PC-3 (cell line): ENCODE data around the gene CHRNA9.

Experiments
- EZH2 ChIP-seq: fragments of 300-600 bp; sonication (generic); IDR thresholded peaks from one replicate; pipeline ENCODE4 v1.6.1; 2017; ENCODE audit warnings: antibody characterized with exemption, mild to moderate bottlenecking, low read length; ENCODE audit not compliant: unreplicated experiment
- TF ChIP-seq, protein P1 (sequence below): fragments of 300-600 bp; sonication (generic); conservative IDR thresholded peaks from 2 replicates; pipeline ENCODE4 v1.5.1; 2017; ENCODE audit warnings: antibody characterized with exemption, low read depth, mild to moderate bottlenecking, low read length

DNA sequence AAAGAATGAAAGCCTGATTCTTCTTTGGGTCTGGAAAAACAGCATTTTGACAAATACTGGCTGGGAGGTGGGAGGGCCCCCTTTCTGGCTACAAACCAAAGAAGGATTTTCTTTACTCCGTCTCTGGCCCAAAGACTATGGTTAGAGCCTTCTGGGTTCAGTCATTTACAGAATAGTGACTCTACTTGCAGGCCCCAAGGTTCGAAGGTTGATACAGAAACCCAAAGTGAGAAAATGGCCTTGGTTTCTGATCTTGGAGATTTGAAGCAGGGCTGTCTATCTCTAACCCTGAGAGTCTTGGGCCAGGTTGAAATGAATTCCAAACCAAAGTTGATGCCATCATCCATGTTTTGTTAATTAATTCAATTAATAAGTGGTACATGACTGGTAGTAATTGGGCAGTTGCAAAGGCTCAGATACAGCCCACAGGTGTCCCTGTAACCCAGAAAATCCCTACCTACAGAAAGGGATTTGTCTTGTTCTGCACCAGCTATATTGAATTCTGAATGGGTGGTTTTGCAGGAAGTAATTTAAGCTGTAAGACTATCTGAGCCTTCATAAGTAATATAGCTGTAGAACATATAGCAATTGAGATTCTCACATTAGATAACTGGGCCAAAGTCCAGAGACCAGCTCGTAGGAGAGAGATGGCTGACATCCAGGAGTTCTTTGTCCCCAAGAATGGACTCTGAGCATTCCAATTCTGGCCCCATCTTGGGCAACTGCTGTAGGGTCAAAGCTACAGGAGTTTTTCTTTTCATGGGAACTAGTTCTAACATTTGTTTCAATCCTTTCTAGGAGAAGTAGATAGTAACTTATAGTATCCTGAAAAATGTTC is 34.5 kb downstream of the CHRNA9 start:
- TF ChIP-seq, protein P1, sequence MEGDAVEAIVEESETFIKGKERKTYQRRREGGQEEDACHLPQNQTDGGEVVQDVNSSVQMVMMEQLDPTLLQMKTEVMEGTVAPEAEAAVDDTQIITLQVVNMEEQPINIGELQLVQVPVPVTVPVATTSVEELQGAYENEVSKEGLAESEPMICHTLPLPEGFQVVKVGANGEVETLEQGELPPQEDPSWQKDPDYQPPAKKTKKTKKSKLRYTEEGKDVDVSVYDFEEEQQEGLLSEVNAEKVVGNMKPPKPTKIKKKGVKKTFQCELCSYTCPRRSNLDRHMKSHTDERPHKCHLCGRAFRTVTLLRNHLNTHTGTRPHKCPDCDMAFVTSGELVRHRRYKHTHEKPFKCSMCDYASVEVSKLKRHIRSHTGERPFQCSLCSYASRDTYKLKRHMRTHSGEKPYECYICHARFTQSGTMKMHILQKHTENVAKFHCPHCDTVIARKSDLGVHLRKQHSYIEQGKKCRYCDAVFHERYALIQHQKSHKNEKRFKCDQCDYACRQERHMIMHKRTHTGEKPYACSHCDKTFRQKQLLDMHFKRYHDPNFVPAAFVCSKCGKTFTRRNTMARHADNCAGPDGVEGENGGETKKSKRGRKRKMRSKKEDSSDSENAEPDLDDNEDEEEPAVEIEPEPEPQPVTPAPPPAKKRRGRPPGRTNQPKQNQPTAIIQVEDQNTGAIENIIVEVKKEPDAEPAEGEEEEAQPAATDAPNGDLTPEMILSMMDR = no peak
- no peak for TF ChIP-seq EZH2
